HepG2 (cell line): ENCODE results near the gene TMEM86B. TPM values are rescaled to one million over a fixed set of nuclear protein-coding genes. Genes with fewer than 3 reads are reported as not detected.

Experiments used
- CBFB ChIP-seq: sonication (generic); formaldehyde crosslinking; IDR thresholded peaks from 2 replicates; pipeline ENCODE4 v1.4.0; 2020; ENCODE audit warnings: missing genetic modification reagents
- CHD2 ChIP-seq: IDR thresholded peaks from 2 replicates; pipeline ENCODE4 v1.6.1; 2011; ENCODE audit warnings: low read depth, low read length, improper control_type of control experiment
- FOXC1 ChIP-seq: sonication (generic); formaldehyde crosslinking; IDR thresholded peaks from 2 replicates; pipeline ENCODE4 v1.8.0; 2022; ENCODE audit warnings: mild to moderate bottlenecking, missing genetic modification reagents, borderline replicate concordance
- FOXK1 ChIP-seq: sonication (generic); formaldehyde crosslinking; IDR thresholded peaks from 2 replicates; pipeline ENCODE4 v1.4.0; 2020; ENCODE audit warnings: low read depth, missing genetic modification reagents, borderline replicate concordance
- HES4 ChIP-seq: sonication (generic); formaldehyde crosslinking; IDR thresholded peaks from 2 replicates; pipeline ENCODE4 v1.9.0; 2021; ENCODE audit warnings: mild to moderate bottlenecking, missing genetic modification reagents, borderline replicate concordance
- KDM2A ChIP-seq: sonication (generic); formaldehyde crosslinking; IDR thresholded peaks from 2 replicates; pipeline ENCODE4 v1.4.0; 2020; ENCODE audit warnings: low read depth, missing genetic modification reagents, borderline replicate concordance
- PHB2 ChIP-seq: fragments of 450-650 bp; IDR thresholded peaks from 2 replicates; pipeline ENCODE4 v1.6.1; 2018; ENCODE audit not compliant: partially characterized antibody
- SOX13 ChIP-seq, 3 experiments: fragments of 450-650 bp in 1 of 3; sonication (generic) in 1 of 3; formaldehyde crosslinking in 1 of 3; IDR thresholded peaks in 2 of 3; conservative IDR thresholded peaks in 1 of 3; 2 replicates each; pipeline versions ENCODE4 v1.5.0 to v1.6.1; 2016 to 2020; ENCODE audit warnings: antibody characterized with exemption in 1 of 3, mild to moderate bottlenecking in 1 of 3, missing compliant biosample characterization in 1 of 3, missing genetic modification reagents in 1 of 3, moderate library complexity in 1 of 3
- TBL1XR1 ChIP-seq: fragments of 150-350 bp; IDR thresholded peaks from 2 replicates; pipeline ENCODE4 v1.6.1; 2014; ENCODE audit warnings: borderline replicate concordance, low read length; ENCODE audit not compliant: partially characterized antibody
- ZBTB38 ChIP-seq: sonication (generic); formaldehyde crosslinking; IDR thresholded peaks from 2 replicates; pipeline ENCODE4 v1.5.1; 2020; ENCODE audit warnings: mild to moderate bottlenecking, missing genetic modification reagents
- ZBTB42 ChIP-seq: sonication (generic); formaldehyde crosslinking; IDR thresholded peaks from 2 replicates; pipeline ENCODE4 v1.5.0; 2020; ENCODE audit warnings: mild to moderate bottlenecking, missing genetic modification reagents
- ZFYVE20 ChIP-seq: sonication (generic); formaldehyde crosslinking; IDR thresholded peaks from 2 replicates; pipeline ENCODE4 v1.8.0; 2023; ENCODE audit warnings: low read depth, mild to moderate bottlenecking, moderate library complexity, missing genetic modification reagents, borderline replicate concordance
- ZNF234 ChIP-seq: sonication (generic); formaldehyde crosslinking; conservative IDR thresholded peaks from 2 replicates; pipeline ENCODE4 v1.5.1; 2020; ENCODE audit warnings: mild to moderate bottlenecking, missing genetic modification reagents
- ZNF260 ChIP-seq: sonication (generic); formaldehyde crosslinking; IDR thresholded peaks from 2 replicates; pipeline ENCODE4 v1.4.0; 2020; ENCODE audit warnings: missing genetic modification reagents, low read depth, mild to moderate bottlenecking, borderline replicate concordance
- ZNF496 ChIP-seq: sonication (generic); formaldehyde crosslinking; IDR thresholded peaks from 2 replicates; pipeline ENCODE4 v1.8.1; 2023; ENCODE audit warnings: mild to moderate bottlenecking, moderate library complexity, missing genetic modification reagents; ENCODE audit not compliant: insufficient replicate concordance
- ZNF569 ChIP-seq: sonication (generic); formaldehyde crosslinking; IDR thresholded peaks from 2 replicates; pipeline ENCODE4 v1.5.0; 2020; ENCODE audit warnings: mild to moderate bottlenecking, missing genetic modification reagents, moderate library complexity, borderline replicate concordance
- ZNF720 ChIP-seq: sonication (generic); formaldehyde crosslinking; IDR thresholded peaks from 2 replicates; pipeline ENCODE4 v1.4.0; 2020; ENCODE audit warnings: missing genetic modification reagents
- ZSCAN9 ChIP-seq: IDR thresholded peaks from 2 replicates; pipeline ENCODE4 v1.6.1; 2016; ENCODE audit warnings: borderline replicate concordance
- polyA plus RNA-seq, 8 experiments: library from polyadenylated mRNA; depleted of rRNA in 3 of 8; stranded (reverse) in 7 of 8; unstranded in 1 of 8; fragments of >200 nt; fragmentation: Illumina TruSeq in 4 of 8; extraction: Trizol in 4 of 8; gene quantifications; 2 replicates each; pipeline versions ENCODE4 v1.2.1 to v1.2.3, GENCODE V29; 2011 to 2016; ENCODE audit warnings: low read depth in 4 of 8, missing spikeins in 1 of 8, mixed read lengths in 1 of 8; ENCODE audit not compliant: insufficient read depth in 1 of 8
- total RNA-seq, 5 experiments: library from RNA; depleted of rRNA; stranded (reverse); fragments of >200 nt; fragmentation: Illumina TruSeq; extraction: Trizol; gene quantifications; 2 replicates each; pipeline ENCODE4 v1.2.3, GENCODE V29; 2016; ENCODE audit warnings: low read depth in 1 of 5
- TF ChIP-seq, protein P1 (sequence below): IDR thresholded peaks from 2 replicates; pipeline ENCODE4 v1.6.1; 2018; ENCODE audit warnings: missing genetic modification reagents, mild to moderate bottlenecking, missing compliant biosample characterization
- TF ChIP-seq, protein P2 (sequence below): sonication (generic); formaldehyde crosslinking; IDR thresholded peaks from 2 replicates; pipeline ENCODE4 v1.5.1; 2020; ENCODE audit warnings: missing genetic modification reagents, mild to moderate bottlenecking, borderline replicate concordance
- TF ChIP-seq, protein P3 (sequence below): sonication (generic); formaldehyde crosslinking; IDR thresholded peaks from 2 replicates; pipeline ENCODE4 v1.9.0; 2021; ENCODE audit warnings: missing genetic modification reagents, borderline replicate concordance
- TF ChIP-seq, protein P4 (sequence below): sonication (generic); formaldehyde crosslinking; IDR thresholded peaks from 2 replicates; pipeline ENCODE4 v1.4.0; 2020; ENCODE audit warnings: missing genetic modification reagents
- TF ChIP-seq, protein P5 (sequence below): sonication (generic); formaldehyde crosslinking; IDR thresholded peaks from 2 replicates; pipeline ENCODE4 v1.4.0; 2020; ENCODE audit warnings: mild to moderate bottlenecking, missing genetic modification reagents

The TMEM86B gene
- total and polyA plus RNA-seq, 2 of the 13 experiments (the other 11 are each of a cell fraction or from before 2014, with no cell fraction given) = 7.7 to 9.6 TPM

DNA sequence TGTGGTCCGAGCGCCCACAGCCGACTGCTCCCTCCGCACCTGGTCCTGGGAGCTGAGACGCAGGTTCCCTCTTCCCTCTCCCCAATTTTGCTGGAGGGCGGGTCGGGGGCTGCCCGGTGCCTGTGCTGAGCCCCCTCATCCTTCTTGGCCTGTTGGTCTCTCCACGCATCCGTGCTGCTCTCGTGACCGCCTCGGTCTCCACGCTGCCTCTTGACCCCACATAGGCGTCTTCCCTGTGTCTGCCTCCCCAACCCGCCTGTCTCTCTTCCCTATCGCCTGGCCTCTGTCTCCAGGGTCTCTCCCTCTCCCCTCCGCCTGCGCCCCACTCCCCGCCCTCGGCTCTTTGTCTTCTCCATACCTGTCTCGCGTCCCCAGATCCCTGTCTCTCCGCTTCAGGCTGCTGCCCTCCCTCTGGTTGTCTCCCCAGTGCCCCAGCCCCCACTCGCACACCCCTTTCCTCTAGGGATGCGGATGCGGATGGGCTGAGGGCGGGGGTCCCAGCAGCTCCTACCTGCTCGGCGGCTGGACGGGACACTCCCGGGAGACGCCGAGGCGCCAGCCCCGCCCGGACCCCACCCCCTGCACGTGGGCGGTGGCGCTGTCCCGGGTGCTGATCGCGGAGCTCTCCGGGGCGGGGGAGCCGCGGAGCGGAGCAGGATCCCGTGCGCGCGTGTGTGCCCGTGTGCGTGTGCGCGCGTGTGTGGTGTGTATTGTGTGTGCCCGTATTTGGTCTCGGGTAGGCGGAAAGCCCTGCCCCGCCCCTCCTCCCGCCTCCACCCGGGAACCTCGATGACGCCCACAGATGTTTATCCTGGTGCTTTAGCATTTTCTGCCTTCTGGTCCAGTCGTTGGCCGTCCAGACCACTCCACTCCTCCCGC, 48.7 kb downstream of the TMEM86B start, which contains the start of gene SYT5 (continued):
- TF ChIP-seq, protein P1, sequence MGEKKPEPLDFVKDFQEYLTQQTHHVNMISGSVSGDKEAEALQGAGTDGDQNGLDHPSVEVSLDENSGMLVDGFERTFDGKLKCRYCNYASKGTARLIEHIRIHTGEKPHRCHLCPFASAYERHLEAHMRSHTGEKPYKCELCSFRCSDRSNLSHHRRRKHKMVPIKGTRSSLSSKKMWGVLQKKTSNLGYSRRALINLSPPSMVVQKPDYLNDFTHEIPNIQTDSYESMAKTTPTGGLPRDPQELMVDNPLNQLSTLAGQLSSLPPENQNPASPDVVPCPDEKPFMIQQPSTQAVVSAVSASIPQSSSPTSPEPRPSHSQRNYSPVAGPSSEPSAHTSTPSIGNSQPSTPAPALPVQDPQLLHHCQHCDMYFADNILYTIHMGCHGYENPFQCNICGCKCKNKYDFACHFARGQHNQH = 0 out of 2 replicates have a peak, but pooled peaks have one; percentile 25
- TF ChIP-seq ZNF720 (CRISPR knock-in tag) (no peak), ZNF260 (no peak), HES4 (CRISPR knock-in tag) (no peak), ZFYVE20 (CRISPR knock-in tag) (0 out of 2 replicates have a peak, but pooled peaks have one; percentile 32), ZNF496 (no peak), ZBTB42 (CRISPR knock-in tag) (no peak), PHB2 (no peak), CHD2 (no peak), TBL1XR1 (no peak), KDM2A (CRISPR knock-in tag) (peak; percentile 82), ZSCAN9 (CRISPR knock-in tag) (no peak), ZNF569 (CRISPR knock-in tag) (no peak), FOXK1 (CRISPR knock-in tag) (no peak), CBFB (CRISPR knock-in tag) (no peak), ZNF234 (CRISPR knock-in tag) (no peak), SOX13 (IDR thresholded peaks at IDR 0.05) (no peak), SOX13 (CRISPR knock-in tag; conservative IDR thresholded peaks at IDR 0.05 in 1 of 2, IDR thresholded peaks at IDR 0.05 in 1 of 2) (peak in 1 of 2 experiments; percentile 34; a peak in 1 of 4 replicates), FOXC1 (CRISPR knock-in tag) (0 out of 2 replicates have a peak, but pooled peaks have one; percentile 36), ZBTB38 (0 out of 2 replicates have a peak, but pooled peaks have one; percentile 32)
- TF ChIP-seq, protein P2, sequence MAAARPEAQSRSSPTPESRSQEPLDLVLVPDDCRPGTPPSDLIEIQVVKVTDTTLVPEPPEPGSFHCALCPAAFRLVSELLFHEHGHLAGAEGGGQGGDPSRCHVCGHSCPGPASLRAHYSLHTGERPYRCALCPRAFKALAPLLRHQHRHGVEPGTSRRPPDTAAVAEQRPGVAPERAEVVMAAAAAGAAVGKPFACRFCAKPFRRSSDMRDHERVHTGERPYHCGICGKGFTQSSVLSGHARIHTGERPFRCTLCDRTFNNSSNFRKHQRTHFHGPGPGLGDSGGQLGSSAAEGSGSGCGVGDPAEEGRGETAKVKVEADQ (CRISPR knock-in tag) = peak; percentile 56; the same call in 1 of the 2 replicates
- TF ChIP-seq, protein P3, sequence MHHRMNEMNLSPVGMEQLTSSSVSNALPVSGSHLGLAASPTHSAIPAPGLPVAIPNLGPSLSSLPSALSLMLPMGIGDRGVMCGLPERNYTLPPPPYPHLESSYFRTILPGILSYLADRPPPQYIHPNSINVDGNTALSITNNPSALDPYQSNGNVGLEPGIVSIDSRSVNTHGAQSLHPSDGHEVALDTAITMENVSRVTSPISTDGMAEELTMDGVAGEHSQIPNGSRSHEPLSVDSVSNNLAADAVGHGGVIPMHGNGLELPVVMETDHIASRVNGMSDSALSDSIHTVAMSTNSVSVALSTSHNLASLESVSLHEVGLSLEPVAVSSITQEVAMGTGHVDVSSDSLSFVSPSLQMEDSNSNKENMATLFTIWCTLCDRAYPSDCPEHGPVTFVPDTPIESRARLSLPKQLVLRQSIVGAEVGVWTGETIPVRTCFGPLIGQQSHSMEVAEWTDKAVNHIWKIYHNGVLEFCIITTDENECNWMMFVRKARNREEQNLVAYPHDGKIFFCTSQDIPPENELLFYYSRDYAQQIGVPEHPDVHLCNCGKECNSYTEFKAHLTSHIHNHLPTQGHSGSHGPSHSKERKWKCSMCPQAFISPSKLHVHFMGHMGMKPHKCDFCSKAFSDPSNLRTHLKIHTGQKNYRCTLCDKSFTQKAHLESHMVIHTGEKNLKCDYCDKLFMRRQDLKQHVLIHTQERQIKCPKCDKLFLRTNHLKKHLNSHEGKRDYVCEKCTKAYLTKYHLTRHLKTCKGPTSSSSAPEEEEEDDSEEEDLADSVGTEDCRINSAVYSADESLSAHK = no peak
- TF ChIP-seq, protein P4, sequence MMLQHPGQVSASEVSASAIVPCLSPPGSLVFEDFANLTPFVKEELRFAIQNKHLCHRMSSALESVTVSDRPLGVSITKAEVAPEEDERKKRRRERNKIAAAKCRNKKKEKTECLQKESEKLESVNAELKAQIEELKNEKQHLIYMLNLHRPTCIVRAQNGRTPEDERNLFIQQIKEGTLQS (CRISPR knock-in tag) = no peak
- TF ChIP-seq, protein P5, sequence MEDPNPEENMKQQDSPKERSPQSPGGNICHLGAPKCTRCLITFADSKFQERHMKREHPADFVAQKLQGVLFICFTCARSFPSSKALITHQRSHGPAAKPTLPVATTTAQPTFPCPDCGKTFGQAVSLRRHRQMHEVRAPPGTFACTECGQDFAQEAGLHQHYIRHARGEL (CRISPR knock-in tag) = no peak
